Measurements from ENCODE around the gene UGT1A1. TPM values are rescaled to one million over a fixed set of nuclear protein-coding genes. Genes with fewer than 3 reads are reported as not detected.
A peak's percentile ranks its signal among the peaks of the same experiment; 100 is the strongest.

Gene UGT1A1
- total RNA-seq, 1 donor from 2014 or later, result not detected

- TF ChIP-seq CTCF (conservative IDR thresholded peaks at IDR 0.05; ENCODE audit: low read depth, low read length), result no peak
- no peak overlapping the region for H3K4me3 ChIP-seq (ENCODE audit: low read depth, low read length)
- no peak for DNase-seq (ENCODE audit: low read depth)
Measured at GRCh38 chr2:233802132-233802815, 42.2 kb downstream of the UGT1A1 start.

- no peak for DNase-seq (ENCODE audit: low read depth)
- no peak for TF ChIP-seq CTCF (conservative IDR thresholded peaks at IDR 0.05; ENCODE audit: low read depth, low read length)
- no peak overlapping the region for H3K4me3 ChIP-seq (ENCODE audit: low read depth, low read length)
Measured at GRCh38 chr2:233803292-233803911, 43.3 kb downstream of the UGT1A1 start.

- no peak overlapping the region for H3K4me3 ChIP-seq (ENCODE audit: low read depth, low read length)
- DNase-seq (ENCODE audit: low read depth), result no peak
- TF ChIP-seq CTCF (conservative IDR thresholded peaks at IDR 0.05; ENCODE audit: low read depth, low read length), result no peak
Measured at GRCh38 chr2:233803994-233804393, 43.9 kb downstream of the UGT1A1 start.

GRCh38 chr2:233807215-233807865, 47.3 kb downstream of the UGT1A1 start:
- DNase-seq (ENCODE audit: low read depth), result no peak
- TF ChIP-seq CTCF (conservative IDR thresholded peaks at IDR 0.05; ENCODE audit: low read depth, low read length), result peak; percentile 19
- no peak overlapping the region for H3K4me3 ChIP-seq (ENCODE audit: low read depth, low read length)

GRCh38 chr2:233807966-233808935, 48.2 kb downstream of the UGT1A1 start:
- no peak overlapping the region for H3K4me3 ChIP-seq (ENCODE audit: low read depth, low read length)
- no peak for TF ChIP-seq CTCF (conservative IDR thresholded peaks at IDR 0.05; ENCODE audit: low read depth, low read length)
- no peak for DNase-seq (ENCODE audit: low read depth)

GRCh38 chr2:233810385-233810784, 50.3 kb downstream of the UGT1A1 start:
- no peak for DNase-seq (ENCODE audit: low read depth)
- no peak for TF ChIP-seq CTCF (conservative IDR thresholded peaks at IDR 0.05; ENCODE audit: low read depth, low read length)
- H3K4me3 ChIP-seq (ENCODE audit: low read depth, low read length), result no peak overlapping the region

Data from epithelial cell of proximal tubule (primary cell).